HG02970 (cell line): Measurements from ENCODE around the gene LTBP2.

Experiments used
- ATAC-seq: cut with Tn5 transposase; IDR thresholded peaks from one replicate; pipeline ENCODE4 v1.9.1; 2021; ENCODE audit warnings: mild to moderate bottlenecking, moderate library complexity, moderate number of reproducible peaks; ENCODE audit not compliant: unreplicated experiment, low FRiP score

LTBP2 gene

GRCh38 chr14:74611650-74612349 lies at the start of gene LTBP2:
TSS of gene LTBP2 (minus strand) at chr14:74612237. CDS start at chr14:74611944, 293 bp downstream.
- no peak for ATAC-seq

GRCh38 chr14:74660863-74661262 lies 48.8 kb upstream of the LTBP2 start:
- ATAC-seq = no peak

- no peak for ATAC-seq
Measured at GRCh38 chr14:74660167-74660566, 48.1 kb upstream of the LTBP2 start.

GRCh38 chr14:74658535-74659131 lies 46.6 kb upstream of the LTBP2 start:
- no peak for ATAC-seq

GRCh38 chr14:74656964-74657363 lies 44.9 kb upstream of the LTBP2 start:
- no peak for ATAC-seq

GRCh38 chr14:74655599-74656395 lies 43.8 kb upstream of the LTBP2 start:
- no peak for ATAC-seq

GRCh38 chr14:74654931-74655330 lies 42.9 kb upstream of the LTBP2 start:
- no peak for ATAC-seq

- ATAC-seq = no peak
Measured at GRCh38 chr14:74653386-74654138, 41.5 kb upstream of the LTBP2 start.

GRCh38 chr14:74652541-74652940 lies 40.5 kb upstream of the LTBP2 start:
- no peak for ATAC-seq

GRCh38 chr14:74650927-74651686 lies 39.1 kb upstream of the LTBP2 start:
- no peak for ATAC-seq

GRCh38 chr14:74649673-74650072 lies 37.6 kb upstream of the LTBP2 start:
- no peak for ATAC-seq

- ATAC-seq = no peak
Measured at GRCh38 chr14:74649167-74649566, 37.1 kb upstream of the LTBP2 start.

- ATAC-seq = no peak
Measured at GRCh38 chr14:74648601-74649000, 36.6 kb upstream of the LTBP2 start.

GRCh38 chr14:74647678-74648461 lies 35.8 kb upstream of the LTBP2 start:
- ATAC-seq = no peak

- ATAC-seq = no peak
Measured at GRCh38 chr14:74647061-74647677, 35.1 kb upstream of the LTBP2 start.

- ATAC-seq = no peak
Measured at GRCh38 chr14:74645756-74646470, 33.9 kb upstream of the LTBP2 start.

GRCh38 chr14:74645244-74645643 lies 33.2 kb upstream of the LTBP2 start:
- ATAC-seq = no peak
